ENCODE results near the gene OR6B1.
A peak's percentile ranks its signal among the peaks of the same experiment; 100 is the strongest.
"Not testable (repeated sequence)": the region's sequence is repeated elsewhere in the genome, so short reads cannot be mapped to it uniquely, and the experiment has no call there.

Gene OR6B1

DNA sequence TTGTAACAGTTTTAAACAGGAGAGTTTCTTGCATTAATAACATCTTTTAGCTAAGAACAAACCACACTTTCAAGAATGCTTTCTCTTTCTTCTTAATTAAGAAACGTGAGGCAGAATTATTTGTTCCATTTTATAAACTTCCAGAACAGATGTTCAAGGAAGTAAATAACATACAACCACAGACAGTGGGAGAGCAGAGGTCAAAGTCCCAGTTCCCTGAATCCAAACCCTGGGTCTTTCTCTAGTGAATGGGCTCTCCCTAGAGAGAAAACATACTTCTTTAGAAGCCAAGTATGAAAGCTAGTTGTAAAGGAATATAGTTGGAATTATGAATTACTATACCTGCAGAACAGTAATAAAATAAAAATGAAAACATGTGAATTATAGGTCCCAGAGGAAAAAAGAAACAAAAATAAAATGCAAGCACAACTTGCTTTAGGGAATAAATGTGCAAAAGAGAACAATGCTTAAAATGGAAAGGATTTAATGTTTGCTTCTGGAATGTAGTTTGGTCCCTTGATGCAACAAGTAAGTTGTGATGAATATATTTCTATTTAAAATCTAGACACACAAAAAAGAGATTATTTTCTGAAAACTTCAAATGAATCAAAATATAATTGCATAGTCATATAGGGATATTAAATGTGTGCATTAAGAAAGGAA, 6.0 kb downstream of the OR6B1 start:
- WGBS, 2 experiments (ENCODE audit: insufficient coverage in 2 of 2): no CpG with 5 or more reads among the region's 1 CpG
- Histone ChIP-seq H3K36me3 (ENCODE audit: control insufficient read depth, insufficient read depth, low read length) (no peaks in the 10 kb centered on the region), H3K27ac (ENCODE audit: low read depth, low read length, severe bottlenecking) (no peak overlapping the region), H3K4me1 (ENCODE audit: control insufficient read depth, insufficient read depth, low read length, poor library complexity, severe bottlenecking) (no peaks in the 10 kb centered on the region), H3K4me3 (ENCODE audit: extremely low read depth, insufficient read depth, low read length, poor library complexity, severe bottlenecking) (no peak overlapping the region), H3K9me3 (ENCODE audit: control insufficient read depth, low read length) (peaks cover 13% of the 10 kb centered on the region)

DNA sequence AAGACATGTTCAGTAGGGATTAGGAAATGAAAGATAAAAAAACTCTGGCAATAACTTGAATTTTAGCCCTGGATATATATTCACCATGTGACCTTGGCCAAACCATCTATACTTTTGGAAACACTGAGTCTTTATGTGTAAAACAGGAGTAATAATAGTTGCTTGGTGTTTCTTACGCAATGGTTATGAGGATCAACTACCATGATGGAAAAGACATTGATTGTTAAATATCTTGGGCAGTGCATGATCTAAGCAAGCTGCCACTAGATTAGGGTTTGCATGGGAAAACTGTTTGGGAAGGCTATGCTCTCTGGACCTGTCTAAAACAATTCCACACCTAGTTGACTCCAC, 6.5 kb downstream of the OR6B1 start:
- Histone ChIP-seq H3K4me3 (ENCODE audit: extremely low read depth, insufficient read depth, low read length, poor library complexity, severe bottlenecking) (no peak overlapping the region), H3K27ac (ENCODE audit: low read depth, low read length, severe bottlenecking) (no peak overlapping the region), H3K9me3 (ENCODE audit: control insufficient read depth, low read length) (peaks cover 13% of the 10 kb centered on the region), H3K4me1 (ENCODE audit: control insufficient read depth, insufficient read depth, low read length, poor library complexity, severe bottlenecking) (no peaks in the 10 kb centered on the region), H3K36me3 (ENCODE audit: control insufficient read depth, insufficient read depth, low read length) (no peaks in the 10 kb centered on the region)
- WGBS, 2 experiments (ENCODE audit: insufficient coverage in 2 of 2): 80 to 100% methylated on average over 1 of the region's 1 CpG

DNA sequence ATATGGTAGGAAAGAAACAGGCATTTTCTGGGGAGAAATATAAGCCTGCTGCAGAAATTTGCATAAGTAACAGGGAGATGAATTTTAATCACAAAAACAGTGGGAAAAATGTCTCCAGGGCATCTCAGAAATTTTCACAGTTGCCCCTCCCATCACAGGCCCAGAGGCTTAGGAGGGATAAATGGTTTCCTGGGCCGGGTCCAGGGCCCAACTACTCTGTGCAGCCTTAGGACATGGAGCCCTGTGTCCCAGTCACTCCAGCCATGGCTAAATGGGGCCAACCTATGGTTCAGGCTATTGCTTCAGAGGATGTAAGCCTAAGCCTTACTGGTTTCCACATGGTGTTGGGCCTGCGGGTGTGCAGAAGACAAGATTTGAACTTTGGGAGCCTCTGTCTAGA, 9.2 kb downstream of the OR6B1 start:
- 88 to 95% methylated on average over 2 of the region's 2 CpGs for WGBS, 2 experiments (ENCODE audit: insufficient coverage in 2 of 2)

DNA sequence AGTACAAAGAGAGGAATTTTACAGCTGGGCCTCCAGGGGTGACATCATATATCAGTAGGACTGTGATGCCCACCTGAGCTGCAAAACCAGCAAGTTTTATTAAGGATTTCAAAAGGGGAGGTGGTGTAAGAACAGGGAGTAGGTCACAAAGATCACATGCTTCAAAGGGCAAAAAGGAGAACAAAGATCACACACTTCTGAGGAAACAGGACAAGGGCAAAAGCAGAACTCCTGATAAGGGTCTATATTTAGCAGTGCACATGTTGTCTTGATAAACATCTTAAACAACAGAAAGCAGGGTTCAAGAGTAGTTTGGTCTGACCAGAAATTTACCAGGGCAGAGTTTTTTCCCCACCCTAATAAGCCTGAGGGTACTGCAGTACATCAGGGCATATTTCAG, 9.9 kb downstream of the OR6B1 start:
- H3K9me3 ChIP-seq (ENCODE audit: control insufficient read depth, low read length): peaks cover 13% of the 10 kb centered on the region
- not testable (repeated sequence) for H3K4me1 ChIP-seq (ENCODE audit: control insufficient read depth, insufficient read depth, low read length, poor library complexity, severe bottlenecking); H3K36me3 ChIP-seq (ENCODE audit: control insufficient read depth, insufficient read depth, low read length); H3K27ac ChIP-seq (ENCODE audit: low read depth, low read length, severe bottlenecking); H3K4me3 ChIP-seq (ENCODE audit: extremely low read depth, insufficient read depth, low read length, poor library complexity, severe bottlenecking)

More for the DNA sequence above, 9.2 kb downstream of the OR6B1 start:
- peaks cover 13% of the 10 kb centered on the region for H3K9me3 ChIP-seq (ENCODE audit: control insufficient read depth, low read length)
- no peaks in the 10 kb centered on the region for H3K36me3 ChIP-seq (ENCODE audit: control insufficient read depth, insufficient read depth, low read length)
- no peaks in the 10 kb centered on the region for H3K4me1 ChIP-seq (ENCODE audit: control insufficient read depth, insufficient read depth, low read length, poor library complexity, severe bottlenecking)
- H3K27ac ChIP-seq (ENCODE audit: low read depth, low read length, severe bottlenecking): no peak overlapping the region
- H3K4me3 ChIP-seq (ENCODE audit: extremely low read depth, insufficient read depth, low read length, poor library complexity, severe bottlenecking): no peak overlapping the region

DNA sequence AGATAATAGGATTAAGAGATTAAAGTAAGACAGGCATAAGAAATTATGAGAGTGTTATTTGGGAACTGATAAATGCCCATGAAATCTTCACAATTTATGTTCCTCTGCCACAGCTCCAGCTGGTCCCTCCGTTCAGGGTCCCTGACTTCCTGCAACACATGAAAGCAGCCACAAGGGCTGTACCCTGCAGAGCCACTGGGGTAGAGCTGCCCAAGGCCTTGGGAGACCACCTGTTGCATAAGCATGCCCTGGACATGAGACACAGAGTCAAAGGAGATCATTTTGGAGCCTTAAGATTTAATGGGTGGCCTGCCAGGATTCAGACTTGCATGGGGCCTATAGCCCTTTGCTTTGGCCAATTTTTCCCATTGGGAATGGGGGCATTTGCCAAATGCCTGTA, 10.7 kb downstream of the OR6B1 start:
- peaks cover 13% of the 10 kb centered on the region for H3K9me3 ChIP-seq (ENCODE audit: control insufficient read depth, low read length)
- not testable (repeated sequence) for H3K27ac ChIP-seq (ENCODE audit: low read depth, low read length, severe bottlenecking); H3K4me1 ChIP-seq (ENCODE audit: control insufficient read depth, insufficient read depth, low read length, poor library complexity, severe bottlenecking); H3K4me3 ChIP-seq (ENCODE audit: extremely low read depth, insufficient read depth, low read length, poor library complexity, severe bottlenecking); H3K36me3 ChIP-seq (ENCODE audit: control insufficient read depth, insufficient read depth, low read length)
- WGBS, 2 experiments (ENCODE audit: insufficient coverage in 2 of 2): 100% methylated on average over 1 of the region's 1 CpG; no CpG with 5 or more reads in 1 of the 2 experiments

DNA sequence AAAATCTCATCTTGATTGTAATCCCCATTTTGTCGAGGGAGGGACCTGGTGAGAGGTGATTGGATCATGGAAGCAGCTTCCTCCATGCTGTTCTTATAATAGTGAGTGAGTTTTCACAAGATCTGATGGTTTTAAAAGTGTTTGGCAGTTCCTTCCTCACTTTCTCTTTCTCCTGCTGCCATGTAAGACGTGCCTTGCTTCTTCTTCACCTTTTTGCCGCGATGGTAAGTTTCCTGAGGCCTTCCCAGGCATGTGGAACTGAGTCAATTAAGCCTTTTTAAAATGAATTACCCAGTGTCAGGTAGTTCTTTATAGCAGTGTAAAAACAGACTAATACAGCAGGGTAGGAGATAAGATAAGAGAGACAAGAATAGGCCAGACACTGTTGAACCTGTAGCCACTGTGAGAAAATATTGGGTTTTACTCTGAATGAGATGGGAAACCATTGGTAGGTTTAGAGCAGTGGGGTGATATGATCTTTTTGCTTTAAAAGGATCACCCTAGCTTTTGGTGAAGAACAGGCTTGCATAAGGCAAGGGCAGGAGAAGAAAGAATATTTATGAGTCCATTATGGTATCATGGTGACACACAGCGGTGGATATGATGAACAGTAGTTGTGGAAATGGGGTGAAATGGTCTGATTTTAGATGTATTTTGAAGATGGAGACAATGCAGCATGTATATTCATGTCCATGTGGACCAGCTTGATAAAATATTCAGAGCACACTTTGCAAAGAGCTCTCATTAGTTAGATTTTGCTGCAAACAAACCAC, 11.5 kb downstream of the OR6B1 start:
- WGBS, 2 experiments (ENCODE audit: insufficient coverage in 2 of 2): 58 to 91% methylated on average over 3 to 4 of the region's 5 CpGs
- H3K4me3 ChIP-seq (ENCODE audit: extremely low read depth, insufficient read depth, low read length, poor library complexity, severe bottlenecking): no peak overlapping the region
- H3K9me3 ChIP-seq (ENCODE audit: control insufficient read depth, low read length): peaks cover 13% of the 10 kb centered on the region
- H3K4me1 ChIP-seq (ENCODE audit: control insufficient read depth, insufficient read depth, low read length, poor library complexity, severe bottlenecking): no peaks in the 10 kb centered on the region
- H3K36me3 ChIP-seq (ENCODE audit: control insufficient read depth, insufficient read depth, low read length): no peaks in the 10 kb centered on the region
- H3K27ac ChIP-seq (ENCODE audit: low read depth, low read length, severe bottlenecking): no peak overlapping the region

DNA sequence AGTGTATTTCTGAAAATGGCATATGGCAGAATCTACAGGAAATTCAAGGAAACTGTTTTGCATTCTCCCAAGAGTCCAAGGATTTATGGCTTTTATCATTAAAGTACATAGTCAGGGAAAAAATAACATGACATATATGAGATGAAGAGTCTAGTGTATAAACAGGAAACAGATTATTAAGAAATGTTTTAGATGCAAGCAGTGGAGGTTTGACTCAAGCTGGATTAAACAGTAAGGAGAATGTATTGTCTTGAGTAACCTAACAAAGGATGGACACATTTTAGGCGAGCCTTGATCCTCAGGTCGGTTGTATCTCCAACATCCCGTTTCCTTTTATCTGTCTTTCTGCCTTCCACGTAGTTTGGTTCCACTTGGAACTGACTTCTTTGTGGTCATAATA, 17.9 kb downstream of the OR6B1 start:
- Histone ChIP-seq H3K9me3 (ENCODE audit: control insufficient read depth, low read length) (no peaks in the 10 kb centered on the region), H3K4me1 (ENCODE audit: control insufficient read depth, insufficient read depth, low read length, poor library complexity, severe bottlenecking) (peaks cover 28% of the 10 kb centered on the region), H3K27ac (ENCODE audit: low read depth, low read length, severe bottlenecking) (no peak overlapping the region), H3K4me3 (ENCODE audit: extremely low read depth, insufficient read depth, low read length, poor library complexity, severe bottlenecking) (no peak overlapping the region), H3K36me3 (ENCODE audit: control insufficient read depth, insufficient read depth, low read length) (no peaks in the 10 kb centered on the region)
- WGBS, 2 experiments (ENCODE audit: insufficient coverage in 2 of 2): 74 to 78% methylated on average over 3 to 4 of the region's 4 CpGs

DNA sequence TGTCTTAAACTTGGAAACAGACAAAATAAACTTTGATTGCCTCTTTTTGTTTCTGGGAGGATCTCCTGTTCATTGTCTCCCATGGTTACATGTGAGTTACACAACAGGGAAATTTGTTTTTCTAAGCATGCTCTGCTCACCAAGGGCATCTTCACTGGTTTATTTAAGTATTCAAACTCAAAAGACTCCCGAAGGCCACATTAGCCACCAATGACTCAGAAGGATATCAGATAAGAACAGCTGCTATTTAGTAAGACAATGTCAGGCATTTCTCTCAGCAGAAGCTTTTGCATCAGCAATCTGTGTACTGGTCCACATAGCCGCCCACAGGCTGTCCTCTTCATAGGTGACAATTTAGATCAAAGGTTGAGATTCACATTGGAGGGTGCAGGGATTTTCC, 19.3 kb downstream of the OR6B1 start:
- H3K4me3 ChIP-seq (ENCODE audit: extremely low read depth, insufficient read depth, low read length, poor library complexity, severe bottlenecking): no peak overlapping the region
- no peaks in the 10 kb centered on the region for H3K9me3 ChIP-seq (ENCODE audit: control insufficient read depth, low read length)
- H3K4me1 ChIP-seq (ENCODE audit: control insufficient read depth, insufficient read depth, low read length, poor library complexity, severe bottlenecking): peaks cover 28% of the 10 kb centered on the region
- WGBS, 2 experiments (ENCODE audit: insufficient coverage in 2 of 2): 43 to 83% methylated on average over 1 to 2 of the region's 2 CpGs
- H3K27ac ChIP-seq (ENCODE audit: low read depth, low read length, severe bottlenecking): peak overlapping the region; percentile 78
- no peaks in the 10 kb centered on the region for H3K36me3 ChIP-seq (ENCODE audit: control insufficient read depth, insufficient read depth, low read length)

DNA sequence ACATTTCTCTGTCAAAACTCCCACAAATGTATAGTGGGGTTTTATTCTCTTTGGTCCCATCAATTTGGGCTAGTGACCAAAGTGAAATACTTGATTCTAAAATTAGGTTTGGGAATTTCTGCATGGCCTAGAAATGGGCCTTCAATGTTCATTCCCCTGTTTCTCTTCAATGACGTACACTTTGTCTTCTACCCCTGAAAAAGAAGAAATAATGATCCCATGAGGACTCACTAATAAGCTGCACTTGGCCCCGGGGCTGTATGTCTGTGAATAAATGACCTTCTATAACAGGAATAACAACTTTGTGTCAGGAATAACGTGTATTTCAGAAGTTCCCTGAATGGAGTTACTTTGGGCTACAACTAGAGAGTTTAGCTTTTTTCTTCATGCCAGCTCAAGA, 20.2 kb downstream of the OR6B1 start:
- Histone ChIP-seq H3K27ac (ENCODE audit: low read depth, low read length, severe bottlenecking) (no peak overlapping the region), H3K4me3 (ENCODE audit: extremely low read depth, insufficient read depth, low read length, poor library complexity, severe bottlenecking) (no peak overlapping the region), H3K36me3 (ENCODE audit: control insufficient read depth, insufficient read depth, low read length) (no peaks in the 10 kb centered on the region), H3K9me3 (ENCODE audit: control insufficient read depth, low read length) (no peaks in the 10 kb centered on the region), H3K4me1 (ENCODE audit: control insufficient read depth, insufficient read depth, low read length, poor library complexity, severe bottlenecking) (peaks cover 28% of the 10 kb centered on the region)
- WGBS, 2 experiments (ENCODE audit: insufficient coverage in 2 of 2): 17 to 25% methylated on average over 1 of the region's 3 CpGs

DNA sequence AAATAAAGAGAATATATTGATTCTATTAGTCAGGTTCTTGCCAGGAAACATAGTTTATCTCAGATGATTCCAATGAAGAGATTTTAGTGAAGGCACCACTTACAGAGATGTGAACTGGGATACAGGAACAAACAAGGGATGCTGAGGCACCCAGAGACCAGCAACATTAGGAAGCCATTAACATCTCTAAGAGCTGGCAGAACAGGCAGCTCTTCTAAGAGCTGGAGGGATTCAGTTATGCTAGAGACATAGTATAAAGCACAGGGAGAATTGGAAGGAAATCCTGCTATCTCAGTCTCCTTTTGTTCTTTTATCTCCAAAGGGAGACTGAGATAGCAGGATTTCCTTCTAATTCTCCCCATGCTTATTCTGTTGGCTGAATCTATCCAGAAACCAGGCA, 22.0 kb downstream of the OR6B1 start:
- H3K4me1 ChIP-seq (ENCODE audit: control insufficient read depth, insufficient read depth, low read length, poor library complexity, severe bottlenecking): peaks cover 28% of the 10 kb centered on the region
- H3K27ac ChIP-seq (ENCODE audit: low read depth, low read length, severe bottlenecking): peak overlapping the region; percentile 31
- H3K36me3 ChIP-seq (ENCODE audit: control insufficient read depth, insufficient read depth, low read length): no peaks in the 10 kb centered on the region
- H3K4me3 ChIP-seq (ENCODE audit: extremely low read depth, insufficient read depth, low read length, poor library complexity, severe bottlenecking): no peak overlapping the region
- no peaks in the 10 kb centered on the region for H3K9me3 ChIP-seq (ENCODE audit: control insufficient read depth, low read length)

DNA sequence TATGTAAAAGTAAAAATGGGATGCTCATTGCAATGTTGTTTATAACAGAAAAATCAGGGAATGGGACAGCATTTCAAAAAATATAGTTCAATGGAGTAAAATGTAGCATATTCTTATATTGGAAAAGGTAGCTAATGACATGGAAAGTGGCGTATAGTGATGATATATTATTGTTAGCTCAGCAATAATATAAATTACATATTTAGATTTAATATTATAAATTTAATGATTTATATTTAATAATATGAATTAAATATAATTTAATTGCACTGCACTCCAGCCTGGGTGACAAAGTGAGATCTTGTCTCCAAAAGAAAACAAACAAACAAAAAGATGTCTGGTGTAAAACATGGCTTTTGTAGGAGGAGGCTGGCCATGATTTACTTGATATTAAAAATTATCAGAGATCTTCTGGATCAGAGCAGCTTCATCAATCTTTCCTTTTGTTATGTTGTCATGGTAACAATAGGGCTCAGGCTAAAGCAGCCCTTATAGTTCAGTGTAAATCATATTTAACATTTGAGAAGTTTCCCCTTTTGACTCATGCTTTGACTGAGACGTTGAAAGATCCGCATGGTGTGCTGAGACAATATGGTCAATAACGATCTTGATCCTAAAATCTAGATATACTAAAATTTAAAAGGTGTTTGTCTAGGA, 23.2 kb downstream of the OR6B1 start:
- WGBS, 2 experiments (ENCODE audit: insufficient coverage in 2 of 2): no CpG with 5 or more reads among the region's 4 CpGs
- H3K36me3 ChIP-seq (ENCODE audit: control insufficient read depth, insufficient read depth, low read length): no peaks in the 10 kb centered on the region

More for the DNA sequence above, 23.2 kb downstream of the OR6B1 start:
- Histone ChIP-seq H3K4me1 (ENCODE audit: control insufficient read depth, insufficient read depth, low read length, poor library complexity, severe bottlenecking) (peaks cover 28% of the 10 kb centered on the region), H3K27ac (ENCODE audit: low read depth, low read length, severe bottlenecking) (no peak overlapping the region), H3K4me3 (ENCODE audit: extremely low read depth, insufficient read depth, low read length, poor library complexity, severe bottlenecking) (no peak overlapping the region), H3K9me3 (ENCODE audit: control insufficient read depth, low read length) (no peaks in the 10 kb centered on the region)

Measured in mesodermal cell (in vitro differentiated cells).